CD4-positive, CD25-positive, alpha-beta regulatory T cell (primary cell): Measurements from ENCODE around the gene SPRED3. TPM values are rescaled to one million over a fixed set of nuclear protein-coding genes. Genes with fewer than 3 reads are reported as not detected.
"Not testable (repeated sequence)": the region's sequence is repeated elsewhere in the genome, so short reads cannot be mapped to it uniquely, and the experiment has no call there.

ENCODE experiments used
- ATAC-seq, 2 donors: fragments of 150-1000 bp; cut with Tn5 transposase; one replicate each; pipeline ENCODE4 v1.10.0; 2021; ENCODE audit warnings: low read depth in 2 of 2, moderate number of reproducible peaks in 2 of 2, moderate library complexity in 1 of 2
- DNase-seq, 3 donors: peaks; one replicate each; pipeline versions ENCODE4 v3.0.0 to v3.0.0-alpha.2; 2012 to 2022; ENCODE audit warnings: mixed read lengths in 1 of 3
- H3K27ac ChIP-seq: one replicate; pipeline ENCODE4 v1.7.0; 2013; ENCODE audit warnings: mild to moderate bottlenecking, low read length; ENCODE audit not compliant: insufficient read depth, poor library complexity, severe bottlenecking
- H3K27me3 ChIP-seq: one replicate; pipeline ENCODE4 v1.7.0; 2013; ENCODE audit warnings: low read length; ENCODE audit not compliant: control insufficient read depth, insufficient read depth
- H3K36me3 ChIP-seq: one replicate; pipeline ENCODE4 v1.7.0; 2013; ENCODE audit warnings: mild to moderate bottlenecking, low read length, moderate library complexity; ENCODE audit not compliant: control insufficient read depth, insufficient read depth
- H3K4me1 ChIP-seq: 2 replicates; pipeline ENCODE4 v1.7.0; 2013; ENCODE audit warnings: mild to moderate bottlenecking, low read length; ENCODE audit not compliant: insufficient read depth, control insufficient read depth, poor library complexity, severe bottlenecking
- H3K4me3 ChIP-seq: one replicate; pipeline ENCODE4 v1.7.0; 2013; ENCODE audit warnings: low read depth, mild to moderate bottlenecking, low read length, moderate library complexity
- H3K9me3 ChIP-seq, 2 experiments: 1 replicate in 1 of 2; 2 replicates in 1 of 2; pipeline ENCODE4 v1.7.0; 2013; ENCODE audit warnings: low read length in 2 of 2, mild to moderate bottlenecking in 1 of 2, moderate library complexity in 1 of 2; ENCODE audit not compliant: control insufficient read depth in 2 of 2
- H3K27ac Mint-ChIP-seq, 3 donors: one replicate each; pipeline ENCODE4 v1.8.0; 2020 to 2022; ENCODE audit warnings: mild to moderate bottlenecking in 3 of 3, mixed read lengths in 3 of 3, moderate library complexity in 2 of 3
- H3K27me3 Mint-ChIP-seq: one replicate; pipeline ENCODE4 v1.8.0; 2022; ENCODE audit warnings: mild to moderate bottlenecking, mixed read lengths
- H3K36me3 Mint-ChIP-seq: one replicate; pipeline ENCODE4 v1.8.0; 2020; ENCODE audit warnings: mixed read lengths
- H3K4me1 Mint-ChIP-seq, 4 donors: one replicate each; pipeline ENCODE4 v1.8.0; 2020 to 2022; ENCODE audit warnings: mixed read lengths in 4 of 4, mild to moderate bottlenecking in 1 of 4
- H3K4me3 Mint-ChIP-seq, 4 donors: one replicate each; pipeline ENCODE4 v1.8.0; 2020 to 2022; ENCODE audit warnings: mild to moderate bottlenecking in 4 of 4, mixed read lengths in 4 of 4, moderate library complexity in 3 of 4
- H3K9me3 Mint-ChIP-seq, 7 donors: one replicate each; pipeline ENCODE4 v1.8.0; 2020 to 2022; ENCODE audit warnings: mixed read lengths in 7 of 7, mild to moderate bottlenecking in 3 of 7, moderate library complexity in 2 of 7
- polyA plus RNA-seq, 4 donors: library from polyadenylated mRNA; unstranded; fragments of 300-500 nt; fragmentation: Illumina TruSeq; gene quantifications; one replicate each; pipeline ENCODE4 v1.2.3, GENCODE V29; 2021
- total RNA-seq: library from RNA; stranded (reverse); gene quantifications from one replicate; pipeline ENCODE4 v1.2.3, GENCODE V29; 2022

SPRED3 gene
- total and polyA plus RNA-seq, 5 donors from 2014 or later = 0.06 to 1.3 (median 0.10) TPM; not detected in 1

GRCh38 chr19:38425222-38425809, 36.8 kb downstream of the SPRED3 start:
- H3K9me3 ChIP-seq = no peaks in the 10 kb centered on the region
- H3K4me1 ChIP-seq = peaks cover 33% of the 10 kb centered on the region
- no peaks in the 10 kb centered on the region for H3K27me3 Mint-ChIP-seq
- peak overlapping the region; percentile 43 to 85 (median 82) for H3K27ac Mint-ChIP-seq
- no peak for ATAC-seq
- peak in 1 of 3 donors; percentile 35 for DNase-seq
- peaks cover 13 to 39% (median 28%) of the 10 kb centered on the region in 4 donors for H3K4me1 Mint-ChIP-seq
- peak overlapping the region; percentile 77 for H3K27ac ChIP-seq
- H3K4me3 Mint-ChIP-seq = peak overlapping the region; percentile 68 to 90 (median 80)
- H3K27me3 ChIP-seq = no peaks in the 10 kb centered on the region
- no peaks in the 10 kb centered on the region for H3K36me3 Mint-ChIP-seq
- peaks cover 0 to 1% (median 0%) of the 10 kb centered on the region in 7 donors for H3K9me3 Mint-ChIP-seq
- no peaks in the 10 kb centered on the region for H3K36me3 ChIP-seq
- no peak overlapping the region for H3K4me3 ChIP-seq

- Histone ChIP-seq H3K9me3 (no peaks in the 10 kb centered on the region), H3K4me1 (peaks cover 33% of the 10 kb centered on the region), H3K4me3 (peak within 1 kb of the TSS; percentile 72), H3K36me3 (no peaks in the 10 kb centered on the region), H3K27ac (peak within 1 kb of the TSS; percentile 77), H3K27me3 (no peaks in the 10 kb centered on the region)
- peak in 1 of 2 donors; percentile 47 for ATAC-seq
- Mint-ChIP-seq H3K36me3 (no peaks in the 10 kb centered on the region), H3K9me3 (peaks cover 0 to 1% (median 0%) of the 10 kb centered on the region in 7 donors), H3K4me3 (peak within 1 kb of the TSS; percentile 78 to 95 (median 86)), H3K4me1 (peaks cover 13 to 39% (median 28%) of the 10 kb centered on the region in 4 donors), H3K27ac (peak within 1 kb of the TSS; percentile 43 to 93 (median 85)), H3K27me3 (no peaks in the 10 kb centered on the region)
- peak; percentile 45 to 80 (median 49) for DNase-seq
These were observed 37.4 kb downstream of the SPRED3 start, which contains the start of gene RASGRP4 for GRCh38 chr19:38425810-38426466. TSS of gene RASGRP4 (minus strand) at chr19:38426219. CDS start at chr19:38426091, 128 bp downstream.

- peak overlapping the region; percentile 77 for H3K27ac ChIP-seq
- peaks cover 33% of the 10 kb centered on the region for H3K4me1 ChIP-seq
- H3K4me1 Mint-ChIP-seq = peaks cover 13 to 39% (median 28%) of the 10 kb centered on the region in 4 donors
- peak overlapping the region in 2 of 3 donors; percentile 63 to 93 for H3K27ac Mint-ChIP-seq
- H3K4me3 ChIP-seq = peak overlapping the region; percentile 46
- ATAC-seq = peak; percentile 77 to 80
- peak overlapping the region; percentile 76 to 95 (median 78) for H3K4me3 Mint-ChIP-seq
- H3K9me3 ChIP-seq, H3K27me3 Mint-ChIP-seq, H3K36me3 Mint-ChIP-seq, H3K9me3 Mint-ChIP-seq, H3K27me3 ChIP-seq, H3K36me3 ChIP-seq: not testable (repeated sequence)
- peak; percentile 48 to 96 (median 52) for DNase-seq
These were observed 38.7 kb downstream of the SPRED3 start for GRCh38 chr19:38427035-38427677.

- ATAC-seq (peak in 1 of 2 donors; percentile 28), DNase-seq (peak in 1 of 3 donors; percentile 72)
- peak overlapping the region; percentile 27 to 62 (median 46) for H3K4me3 Mint-ChIP-seq
- peak overlapping the region; percentile 89 to 93 (median 90) for H3K27ac Mint-ChIP-seq
- H3K27me3 ChIP-seq = no peaks in the 10 kb centered on the region
- peaks cover 0 to 1% (median 0%) of the 10 kb centered on the region in 7 donors for H3K9me3 Mint-ChIP-seq
- H3K4me1 ChIP-seq = peaks cover 39% of the 10 kb centered on the region
- H3K4me1 Mint-ChIP-seq = peaks cover 17 to 49% (median 34%) of the 10 kb centered on the region in 4 donors
- H3K36me3 Mint-ChIP-seq = no peaks in the 10 kb centered on the region
- no peaks in the 10 kb centered on the region for H3K9me3 ChIP-seq
- peak overlapping the region; percentile 5 for H3K27ac ChIP-seq
- no peaks in the 10 kb centered on the region for H3K36me3 ChIP-seq
- peak overlapping the region; percentile 54 for H3K4me3 ChIP-seq
- no peaks in the 10 kb centered on the region for H3K27me3 Mint-ChIP-seq
These were observed 40.7 kb downstream of the SPRED3 start for GRCh38 chr19:38429055-38429810.

GRCh38 chr19:38429811-38430156, 41.3 kb downstream of the SPRED3 start:
- no peaks in the 10 kb centered on the region for H3K27me3 ChIP-seq
- H3K4me3 ChIP-seq = peak overlapping the region; percentile 54
- peaks cover 0 to 1% (median 0%) of the 10 kb centered on the region in 7 donors for H3K9me3 Mint-ChIP-seq
- H3K4me1 ChIP-seq = peaks cover 39% of the 10 kb centered on the region
- peak overlapping the region; percentile 89 to 93 (median 90) for H3K27ac Mint-ChIP-seq
- peak overlapping the region in 1 of 4 donors; percentile 27 for H3K4me3 Mint-ChIP-seq
- no peaks in the 10 kb centered on the region for H3K9me3 ChIP-seq
- H3K36me3 Mint-ChIP-seq = no peaks in the 10 kb centered on the region
- no peaks in the 10 kb centered on the region for H3K36me3 ChIP-seq
- H3K4me1 Mint-ChIP-seq = peaks cover 17 to 53% (median 34%) of the 10 kb centered on the region in 4 donors
- ATAC-seq (no peak), DNase-seq (no peak)
- no peaks in the 10 kb centered on the region for H3K27me3 Mint-ChIP-seq
- H3K27ac ChIP-seq = peak overlapping the region; percentile 5

- Histone ChIP-seq H3K36me3 (no peaks in the 10 kb centered on the region), H3K27ac (no peak overlapping the region), H3K27me3 (no peaks in the 10 kb centered on the region), H3K9me3 (no peaks in the 10 kb centered on the region), H3K4me3 (no peak overlapping the region), H3K4me1 (peaks cover 31% of the 10 kb centered on the region)
- H3K27ac Mint-ChIP-seq = no peak overlapping the region
- H3K4me1 Mint-ChIP-seq = peaks cover 17 to 51% (median 33%) of the 10 kb centered on the region in 4 donors
- no peak for DNase-seq
- no peaks in the 10 kb centered on the region for H3K36me3 Mint-ChIP-seq
- H3K27me3 Mint-ChIP-seq = no peaks in the 10 kb centered on the region
- no peak overlapping the region for H3K4me3 Mint-ChIP-seq
- peaks cover 0 to 1% (median 0%) of the 10 kb centered on the region in 7 donors for H3K9me3 Mint-ChIP-seq
- ATAC-seq = no peak
These were observed 42.4 kb downstream of the SPRED3 start for GRCh38 chr19:38430931-38431330.

GRCh38 chr19:38433268-38433733, 44.8 kb downstream of the SPRED3 start, which contains the start of gene RYR1:
TSS of gene RYR1 (plus strand) at chr19:38433691. CDS start at chr19:38433830, 139 bp downstream.
- Mint-ChIP-seq H3K36me3 (no peaks in the 10 kb centered on the region), H3K9me3 (no peaks in the 10 kb centered on the region), H3K4me3 (peak within 1 kb of the TSS; percentile 62 to 79 (median 76)), H3K27ac (no peak within 1 kb of the TSS), H3K27me3 (no peaks in the 10 kb centered on the region), H3K4me1 (peaks cover 11 to 32% (median 19%) of the 10 kb centered on the region in 4 donors)
- Histone ChIP-seq H3K27ac (no peak within 1 kb of the TSS), H3K4me3 (no peak within 1 kb of the TSS), H3K36me3 (no peaks in the 10 kb centered on the region), H3K4me1 (peaks cover 19% of the 10 kb centered on the region), H3K27me3 (no peaks in the 10 kb centered on the region), H3K9me3 (no peaks in the 10 kb centered on the region)
- DNase-seq = peak; percentile 40 to 80 (median 53)
- ATAC-seq = peak; percentile 86 to 89
